ENCODE data around the gene PMPCA. TPM values are rescaled to one million over a fixed set of nuclear protein-coding genes. Genes with fewer than 3 reads are reported as not detected.

The PMPCA gene
- total and polyA plus RNA-seq, 11 donors = 61.5 to 81.8 (median 73.6) TPM

- H3K27me3 ChIP-seq = no peaks in the 10 kb centered on the region
- no peaks in the 10 kb centered on the region for H3K9me3 ChIP-seq
- DNase-seq (no peak), ATAC-seq (no peak)
- no peak overlapping the region for H3K27ac ChIP-seq
- intact Hi-C loops (cut with DNase I) = loop anchor here in 1 of 10 donors (5.0 kb wide), 1 partner anchor 32 kb away; the partner anchor contains the start of gene SNAPC4
- 93 to 98% (median 94%) methylated on average over 5 to 17 of the region's 17 CpGs for WGBS, 4 donors
- TF ChIP-seq POLR2A (IDR thresholded peaks at IDR 0.05) = no peak
- TF ChIP-seq CTCF (IDR thresholded peaks at IDR 0.05) = no peak
- peaks cover 0 to 53% (median 31%) of the 10 kb centered on the region in 9 donors for H3K36me3 ChIP-seq
- H3K4me1 ChIP-seq = peaks cover 5 to 32% (median 22%) of the 10 kb centered on the region in 12 donors
- H3K4me3 ChIP-seq = no peak overlapping the region
Measured at GRCh38 chr9:136434580-136435169, 24.2 kb downstream of the PMPCA start.

- 88 to 93% (median 90%) methylated on average over 17 to 25 of the region's 25 CpGs for WGBS, 4 donors
- Histone ChIP-seq H3K9me3 (no peaks in the 10 kb centered on the region), H3K4me1 (peaks cover 8 to 44% (median 30%) of the 10 kb centered on the region in 12 donors), H3K36me3 (peaks cover 0 to 50% (median 31%) of the 10 kb centered on the region in 9 donors), H3K27me3 (no peaks in the 10 kb centered on the region), H3K4me3 (peak overlapping the region in 1 of 12 donors; percentile 25), H3K27ac (peak overlapping the region in 1 of 12 donors; percentile 60)
- ATAC-seq = no peak
- intact Hi-C loops (cut with DNase I) = loop anchor here in 1 of 10 donors (5.0 kb wide), 1 partner anchor 34 kb away; the partner anchor contains the start of gene SNAPC4
- no peak for TF ChIP-seq POLR2A (IDR thresholded peaks at IDR 0.05)
- no peak for TF ChIP-seq CTCF (IDR thresholded peaks at IDR 0.05)
- DNase-seq = no peak
Measured at GRCh38 chr9:136436055-136436634, 25.7 kb downstream of the PMPCA start.

- 55 to 62% (median 59%) methylated on average over 8 of the region's 8 CpGs for WGBS, 4 donors
Measured at GRCh38 chr9:136437430-136437829, 27.0 kb downstream of the PMPCA start.

More at GRCh38 chr9:136437430-136437829, 27.0 kb downstream of the PMPCA start:
- ATAC-seq = no peak
- H3K4me1 ChIP-seq = peaks cover 8 to 44% (median 30%) of the 10 kb centered on the region in 12 donors
- intact Hi-C loops (cut with DNase I) = loop anchor here in 1 of 10 donors (5.0 kb wide), 1 partner anchor 35 kb away; the partner anchor contains the start of gene SNAPC4
- DNase-seq = no peak
- H3K9me3 ChIP-seq = no peaks in the 10 kb centered on the region
- H3K27ac ChIP-seq = peak overlapping the region in 3 of 12 donors; percentile 4 to 88 (median 88)
- TF ChIP-seq CTCF (IDR thresholded peaks at IDR 0.05) = no peak
- no peak for TF ChIP-seq POLR2A (IDR thresholded peaks at IDR 0.05)
- peaks cover 0 to 57% (median 37%) of the 10 kb centered on the region in 9 donors for H3K36me3 ChIP-seq
- H3K4me3 ChIP-seq = peak overlapping the region in 10 of 12 donors; percentile 64 to 99 (median 95)
- no peaks in the 10 kb centered on the region for H3K27me3 ChIP-seq
